Stomach (tissue), 9 donors: ENCODE measurements around the gene ANXA8. TPM values are rescaled to one million over a fixed set of nuclear protein-coding genes. Genes with fewer than 3 reads are reported as not detected.

Experiments
- DNase-seq, 2 donors: peaks; one replicate each; pipeline versions ENCODE4 v3.0.0 to v3.0.0-alpha.2; 2013 to 2019
- H3K27ac ChIP-seq, 5 donors: fragments of 200-600 bp in 4 of 5; sonication (generic) in 4 of 5; one replicate each; pipeline ENCODE4 v1.5.1; 2013 to 2019; ENCODE audit warnings: mild to moderate bottlenecking in 1 of 5, moderate library complexity in 1 of 5
- H3K27me3 ChIP-seq, 3 donors: fragments of 200-600 bp; sonication (generic); one replicate each; pipeline ENCODE4 v1.5.1; 2017 to 2019; ENCODE audit warnings: mixed run types in 1 of 3
- H3K36me3 ChIP-seq, 4 donors: fragments of 200-600 bp; sonication (generic); 1 replicate in 3 of 4; 2 replicates in 1 of 4; pipeline ENCODE4 v1.5.1; 2016 to 2019
- H3K4me1 ChIP-seq, 4 donors: fragments of 200-600 bp; sonication (generic); one replicate each; pipeline ENCODE4 v1.5.1; 2016 to 2019
- H3K4me3 ChIP-seq, 4 donors: fragments of 200-600 bp; sonication (generic) in 3 of 4; one replicate each; pipeline ENCODE4 v1.5.1; 2016 to 2019; ENCODE audit warnings: mild to moderate bottlenecking in 1 of 4
- H3K9me3 ChIP-seq, 4 donors: fragments of 200-600 bp; sonication (generic); one replicate each; pipeline ENCODE4 v1.5.1; 2016 to 2019
- CTCF ChIP-seq, 7 experiments: fragments of 450-650 bp in 4 of 7; fragments of 200-600 bp in 3 of 7; sonication (generic) in 3 of 7; IDR thresholded peaks; one replicate each; pipeline ENCODE4 v1.5.1; 2016 to 2019; ENCODE audit warnings: antibody characterized with exemption in 7 of 7, control low read depth in 2 of 7, mild to moderate bottlenecking in 1 of 7
- EP300 ChIP-seq: sonication (generic); formaldehyde crosslinking; IDR thresholded peaks from one replicate; pipeline ENCODE4 v1.6.1; 2017; ENCODE audit warnings: antibody characterized with exemption
- POLR2A ChIP-seq, 4 donors: fragments of 450-650 bp; IDR thresholded peaks; one replicate each; pipeline ENCODE4 v1.6.1; 2016; ENCODE audit warnings: antibody characterized with exemption in 4 of 4, control low read depth in 2 of 4, mild to moderate bottlenecking in 1 of 4, moderate library complexity in 1 of 4
- POLR2AphosphoS5 ChIP-seq, 3 donors: sonication (generic); formaldehyde crosslinking; IDR thresholded peaks; one replicate each; pipeline ENCODE4 v1.6.1; 2016; ENCODE audit warnings: antibody characterized with exemption in 3 of 3
- WGBS, 5 donors: extraction: QIAGEN DNeasy Blood & Tissue Kit in 3 of 5; methylation state at CpG; one replicate each; pipeline versions ENCODE4 v1.1.5 to v1.1.7; 2013 to 2018; 5-methylcytosine and 5-hydroxymethylcytosine counted together
- intact Hi-C: fragments of 100-400 bp; cut with DNase I; formaldehyde crosslinking; loops from one replicate; pipeline ENCODE4 v1.15.1; 2023; ENCODE audit warnings: low total_unique reads
- polyA plus RNA-seq, 3 donors: library from polyadenylated mRNA; stranded (reverse); fragments of 200-250 nt; gene quantifications; one replicate each; pipeline ENCODE4 v1.2.3, GENCODE V29; 2013
- total RNA-seq, 5 donors: library from RNA; depleted of rRNA; stranded (reverse); fragments of >200 nt; gene quantifications; one replicate each; pipeline versions ENCODE4 v1.1.0 to v1.2.3, GENCODE V29; 2014 to 2016
- donor health status: healthy with polysubstance abuse.
- donor health status: Bipolar disorder and iron deficiency.
- donor health status: healthy.

Gene ANXA8
- total and polyA plus RNA-seq, 8 donors = 0.37 to 77.4 (median 2.7) TPM; not detected in 4

- Histone ChIP-seq H3K9me3 (no peaks in the 10 kb centered on the region), H3K27me3 (peaks cover 0 to 10% (median 0%) of the 10 kb centered on the region in 3 donors), H3K4me1 (no peaks in the 10 kb centered on the region), H3K36me3 (no peaks in the 10 kb centered on the region), H3K27ac (no peak overlapping the region), H3K4me3 (no peak overlapping the region)
- TF ChIP-seq POLR2A (IDR thresholded peaks at IDR 0.05) (no peak), EP300 (no peak), CTCF (IDR thresholded peaks at IDR 0.05) (no peak), POLR2AphosphoS5 (IDR thresholded peaks at IDR 0.05) (no peak)
- WGBS, 5 donors = 68 to 86% (median 80%) methylated on average over 4 of the region's 4 CpGs
- intact Hi-C loops = no loop called here
- no peak for DNase-seq
Measured at GRCh38 chr10:47423476-47423875, 60.4 kb downstream of the ANXA8 start.

GRCh38 chr10:47421057-47421952 is 62.6 kb downstream of the ANXA8 start:
- H3K27ac ChIP-seq = no peak overlapping the region
- intact Hi-C loops = no loop called here

GRCh38 chr10:47420305-47421056 is 63.4 kb downstream of the ANXA8 start:
- 76 to 86% (median 84%) methylated on average over 12 to 14 of the region's 14 CpGs for WGBS, 5 donors
- Histone ChIP-seq H3K9me3 (no peaks in the 10 kb centered on the region), H3K27me3 (peaks cover 0 to 10% (median 0%) of the 10 kb centered on the region in 3 donors), H3K36me3 (no peaks in the 10 kb centered on the region), H3K4me1 (no peaks in the 10 kb centered on the region), H3K4me3 (no peak overlapping the region), H3K27ac (no peak overlapping the region)
- no peak for DNase-seq
- no peak for TF ChIP-seq POLR2AphosphoS5 (IDR thresholded peaks at IDR 0.05)
- TF ChIP-seq CTCF (IDR thresholded peaks at IDR 0.05) = no peak
- no peak for TF ChIP-seq EP300
- no peak for TF ChIP-seq POLR2A (IDR thresholded peaks at IDR 0.05)
- intact Hi-C loops = no loop called here

More at GRCh38 chr10:47421057-47421952, 62.6 kb downstream of the ANXA8 start:
- no peak overlapping the region for H3K4me3 ChIP-seq
- peaks cover 0 to 10% (median 0%) of the 10 kb centered on the region in 3 donors for H3K27me3 ChIP-seq
- no peaks in the 10 kb centered on the region for H3K36me3 ChIP-seq
- no peak for DNase-seq
- H3K4me1 ChIP-seq = no peaks in the 10 kb centered on the region
- TF ChIP-seq EP300 = no peak
- TF ChIP-seq POLR2A (IDR thresholded peaks at IDR 0.05) = no peak
- TF ChIP-seq POLR2AphosphoS5 (IDR thresholded peaks at IDR 0.05) = no peak
- no peak for TF ChIP-seq CTCF (IDR thresholded peaks at IDR 0.05)
- no peaks in the 10 kb centered on the region for H3K9me3 ChIP-seq
- 61 to 82% (median 70%) methylated on average over 5 to 7 of the region's 7 CpGs for WGBS, 5 donors

GRCh38 chr10:47419421-47419820 is 64.5 kb downstream of the ANXA8 start:
- Histone ChIP-seq H3K36me3 (no peaks in the 10 kb centered on the region), H3K4me3 (no peak overlapping the region), H3K27me3 (peaks cover 0 to 10% (median 0%) of the 10 kb centered on the region in 3 donors), H3K4me1 (no peaks in the 10 kb centered on the region), H3K27ac (no peak overlapping the region), H3K9me3 (no peaks in the 10 kb centered on the region)
- no peak for TF ChIP-seq CTCF (IDR thresholded peaks at IDR 0.05)
- no peak for TF ChIP-seq EP300
- no peak for TF ChIP-seq POLR2A (IDR thresholded peaks at IDR 0.05)
- TF ChIP-seq POLR2AphosphoS5 (IDR thresholded peaks at IDR 0.05) = no peak
- no peak for DNase-seq
- intact Hi-C loops = no loop called here
- WGBS, 5 donors = 81 to 100% (median 86%) methylated on average over 1 to 2 of the region's 2 CpGs
